Effector memory CD8-positive, alpha-beta T cell (primary cell): ENCODE measurements around the gene RMC1.
A peak's percentile ranks its signal among the peaks of the same experiment; 100 is the strongest.
"Not testable (repeated sequence)": the region's sequence is repeated elsewhere in the genome, so short reads cannot be mapped to it uniquely, and the experiment has no call there.

ENCODE experiments used
- ATAC-seq: fragments of 150-1000 bp; cut with Tn5 transposase; replicated peaks from 2 replicates; pipeline ENCODE4 v1.10.0; 2021; ENCODE audit warnings: mild to moderate bottlenecking, moderate library complexity
- DNase-seq, 3 experiments: peaks; one replicate each; pipeline ENCODE4 v3.0.0; 2021
- H3K27ac Mint-ChIP-seq, 2 donors: one replicate each; pipeline ENCODE4 v1.8.0; 2022; ENCODE audit warnings: mild to moderate bottlenecking in 2 of 2, mixed read lengths in 2 of 2, moderate library complexity in 2 of 2
- H3K27me3 Mint-ChIP-seq, 2 donors: one replicate each; pipeline ENCODE4 v1.8.0; 2022; ENCODE audit warnings: mixed read lengths in 2 of 2
- H3K36me3 Mint-ChIP-seq: one replicate; pipeline ENCODE4 v1.8.0; 2022; ENCODE audit warnings: mild to moderate bottlenecking, moderate library complexity, mixed read lengths; ENCODE audit not compliant: insufficient read depth
- H3K4me1 Mint-ChIP-seq, 2 donors: one replicate each; pipeline ENCODE4 v1.8.0; 2022; ENCODE audit warnings: low read depth in 2 of 2, mixed read lengths in 2 of 2
- H3K4me3 Mint-ChIP-seq, 2 donors: one replicate each; pipeline ENCODE4 v1.8.0; 2022; ENCODE audit warnings: mild to moderate bottlenecking in 2 of 2, mixed read lengths in 2 of 2, moderate library complexity in 2 of 2
- H3K9me3 Mint-ChIP-seq, 2 donors: one replicate each; pipeline ENCODE4 v1.8.0; 2022; ENCODE audit warnings: mixed read lengths in 2 of 2

Gene RMC1

GRCh38 chr18:23504720-23505119 lies 1.4 kb downstream of the RMC1 start:
- ATAC-seq (no peak), DNase-seq (no peak)
- Mint-ChIP-seq H3K4me1 (peaks cover 30 to 47% of the 10 kb centered on the region in 2 donors), H3K27ac (peak overlapping the region; percentile 92 to 96), H3K27me3 (no peaks in the 10 kb centered on the region), H3K36me3 (peaks cover 55% of the 10 kb centered on the region), H3K9me3 (no peaks in the 10 kb centered on the region), H3K4me3 (peak overlapping the region; percentile 94 to 97)

- H3K4me3 Mint-ChIP-seq: no peak overlapping the region
- no peak for ATAC-seq
- H3K27me3 Mint-ChIP-seq: no peaks in the 10 kb centered on the region
- H3K27ac Mint-ChIP-seq: peak overlapping the region in 1 of 2 donors; percentile 19
- peaks cover 72% of the 10 kb centered on the region for H3K36me3 Mint-ChIP-seq
- no peaks in the 10 kb centered on the region for H3K9me3 Mint-ChIP-seq
- no peak for DNase-seq
- H3K4me1 Mint-ChIP-seq: peaks cover 30 to 47% of the 10 kb centered on the region in 2 donors
Measured at GRCh38 chr18:23506393-23506792, 3.1 kb downstream of the RMC1 start.

GRCh38 chr18:23510923-23511322 lies 7.6 kb downstream of the RMC1 start:
- not testable (repeated sequence) for H3K27me3 Mint-ChIP-seq, H3K9me3 Mint-ChIP-seq, H3K4me3 Mint-ChIP-seq, DNase-seq, H3K27ac Mint-ChIP-seq, ATAC-seq
- Mint-ChIP-seq H3K36me3 (peaks cover 79% of the 10 kb centered on the region), H3K4me1 (peaks cover 15 to 41% of the 10 kb centered on the region in 2 donors)

GRCh38 chr18:23512216-23512615 lies 8.9 kb downstream of the RMC1 start:
- Mint-ChIP-seq H3K4me1 (peaks cover 17 to 35% of the 10 kb centered on the region in 2 donors), H3K36me3 (peaks cover 82% of the 10 kb centered on the region), H3K27ac (peak overlapping the region in 1 of 2 donors; percentile 86)
- ATAC-seq, H3K9me3 Mint-ChIP-seq, H3K27me3 Mint-ChIP-seq, H3K4me3 Mint-ChIP-seq, DNase-seq: not testable (repeated sequence)

GRCh38 chr18:23512641-23513040 lies 9.3 kb downstream of the RMC1 start:
- Mint-ChIP-seq H3K9me3 (no peaks in the 10 kb centered on the region), H3K4me3 (peak overlapping the region in 1 of 2 donors; percentile 15), H3K27me3 (no peaks in the 10 kb centered on the region), H3K36me3 (peaks cover 82% of the 10 kb centered on the region), H3K27ac (peak overlapping the region; percentile 38 to 86), H3K4me1 (peaks cover 17 to 32% of the 10 kb centered on the region in 2 donors)
- DNase-seq: no peak
- ATAC-seq: no peak

- DNase-seq: peak; percentile 71 to 73 (median 71)
- Mint-ChIP-seq H3K27me3 (no peaks in the 10 kb centered on the region), H3K9me3 (no peaks in the 10 kb centered on the region), H3K4me1 (peaks cover 11 to 20% of the 10 kb centered on the region in 2 donors), H3K4me3 (no peak overlapping the region), H3K36me3 (peaks cover 87% of the 10 kb centered on the region), H3K27ac (peak overlapping the region in 1 of 2 donors; percentile 55)
- ATAC-seq: peak; percentile 99
Measured at GRCh38 chr18:23515911-23516546, 12.7 kb downstream of the RMC1 start.

- DNase-seq: no peak
- Mint-ChIP-seq H3K36me3 (peaks cover 97% of the 10 kb centered on the region), H3K27ac (peak overlapping the region in 1 of 2 donors; percentile 32)
Measured at GRCh38 chr18:23519734-23520133, 16.4 kb downstream of the RMC1 start.

GRCh38 chr18:23521271-23521670 lies 18.0 kb downstream of the RMC1 start:
- H3K4me3 Mint-ChIP-seq: no peak overlapping the region
- peaks cover 3 to 4% of the 10 kb centered on the region in 2 donors for H3K4me1 Mint-ChIP-seq
- H3K9me3 Mint-ChIP-seq: no peaks in the 10 kb centered on the region
- peak overlapping the region in 1 of 2 donors; percentile 44 for H3K27ac Mint-ChIP-seq
- peaks cover 99% of the 10 kb centered on the region for H3K36me3 Mint-ChIP-seq
- H3K27me3 Mint-ChIP-seq: no peaks in the 10 kb centered on the region
- no peak for DNase-seq
- no peak for ATAC-seq

More at GRCh38 chr18:23519734-23520133, 16.4 kb downstream of the RMC1 start:
- no peaks in the 10 kb centered on the region for H3K9me3 Mint-ChIP-seq
- H3K4me1 Mint-ChIP-seq: peaks cover 5 to 10% of the 10 kb centered on the region in 2 donors
- no peak for ATAC-seq
- H3K4me3 Mint-ChIP-seq: no peak overlapping the region
- no peaks in the 10 kb centered on the region for H3K27me3 Mint-ChIP-seq

- Mint-ChIP-seq H3K36me3 (peaks cover 97% of the 10 kb centered on the region), H3K4me3 (no peak overlapping the region), H3K4me1 (peaks cover 3 to 4% of the 10 kb centered on the region in 2 donors)
Measured at GRCh38 chr18:23521907-23522306, 18.6 kb downstream of the RMC1 start.

GRCh38 chr18:23523429-23524212 lies 20.3 kb downstream of the RMC1 start:
- Mint-ChIP-seq H3K4me1 (peaks cover 3 to 4% of the 10 kb centered on the region in 2 donors), H3K27ac (peak overlapping the region; percentile 21 to 78), H3K4me3 (no peak overlapping the region), H3K27me3 (no peaks in the 10 kb centered on the region), H3K9me3 (no peaks in the 10 kb centered on the region), H3K36me3 (peaks cover 97% of the 10 kb centered on the region)
- ATAC-seq (no peak), DNase-seq (no peak)

More at GRCh38 chr18:23521907-23522306, 18.6 kb downstream of the RMC1 start:
- no peak for ATAC-seq
- no peak for DNase-seq
- Mint-ChIP-seq H3K27me3 (no peaks in the 10 kb centered on the region), H3K27ac (peak overlapping the region in 1 of 2 donors; percentile 44), H3K9me3 (no peaks in the 10 kb centered on the region)

GRCh38 chr18:23524213-23524707 lies 20.9 kb downstream of the RMC1 start:
- no peak for ATAC-seq

GRCh38 chr18:23526501-23527063 lies 23.3 kb downstream of the RMC1 start:
- peak overlapping the region in 1 of 2 donors; percentile 78 for H3K27ac Mint-ChIP-seq
- H3K27me3 Mint-ChIP-seq: no peaks in the 10 kb centered on the region
- H3K9me3 Mint-ChIP-seq: no peaks in the 10 kb centered on the region
- H3K36me3 Mint-ChIP-seq: peaks cover 97% of the 10 kb centered on the region
- peaks cover 3 to 4% of the 10 kb centered on the region in 2 donors for H3K4me1 Mint-ChIP-seq
- no peak overlapping the region for H3K4me3 Mint-ChIP-seq
- DNase-seq (no peak), ATAC-seq (no peak)

More at GRCh38 chr18:23524213-23524707, 20.9 kb downstream of the RMC1 start:
- H3K27me3 Mint-ChIP-seq: no peaks in the 10 kb centered on the region
- peaks cover 97% of the 10 kb centered on the region for H3K36me3 Mint-ChIP-seq
- H3K4me3 Mint-ChIP-seq: no peak overlapping the region
- peak overlapping the region in 1 of 2 donors; percentile 21 for H3K27ac Mint-ChIP-seq
- H3K9me3 Mint-ChIP-seq: no peaks in the 10 kb centered on the region
- H3K4me1 Mint-ChIP-seq: peaks cover 3 to 4% of the 10 kb centered on the region in 2 donors
- DNase-seq: no peak
